ACC112 (cell line): ENCODE results near the gene PDGFC.

Experiments
- H2AFZ ChIP-seq: fragments of 200-600 bp; sonication (generic); one replicate; pipeline ENCODE4 v1.6.0; 2017; ENCODE audit warnings: antibody characterized with exemption, low read length; ENCODE audit not compliant: unreplicated experiment
- H3K27ac ChIP-seq: fragments of 200-600 bp; sonication (generic); 2 replicates; pipeline ENCODE4 v1.5.1; 2014; ENCODE audit warnings: low read depth, mild to moderate bottlenecking, antibody characterized with exemption, low read length, moderate library complexity
- H3K27me3 ChIP-seq: fragments of 200-600 bp; sonication (generic); 2 replicates; pipeline ENCODE4 v1.6.1; 2014; ENCODE audit warnings: mild to moderate bottlenecking, antibody characterized with exemption, low read length, moderate library complexity, mixed read lengths; ENCODE audit not compliant: insufficient read depth
- H3K36me3 ChIP-seq: fragments of 200-600 bp; sonication (generic); 2 replicates; pipeline ENCODE4 v1.6.1; 2016; ENCODE audit warnings: mild to moderate bottlenecking, antibody characterized with exemption, low read length, moderate library complexity, mixed read lengths; ENCODE audit not compliant: insufficient read depth
- H3K4me1 ChIP-seq: fragments of 200-600 bp; sonication (generic); one replicate; pipeline ENCODE4 v1.6.1; 2016; ENCODE audit warnings: low read length, mixed read lengths; ENCODE audit not compliant: insufficient read depth, unreplicated experiment, control insufficient read depth
- H3K4me3 ChIP-seq: fragments of 200-600 bp; sonication (generic); 2 replicates; pipeline ENCODE4 v1.5.1; 2014; ENCODE audit warnings: mild to moderate bottlenecking, low read depth, low read length
- H3K79me2 ChIP-seq: fragments of 200-600 bp; sonication (generic); one replicate; pipeline ENCODE4 v1.6.0; 2016; ENCODE audit warnings: low read length; ENCODE audit not compliant: control insufficient read depth, unreplicated experiment, insufficient read depth

PDGFC gene

GRCh38 chr4:156778093-156778492 lies 193.5 kb downstream of the PDGFC start:
- Histone ChIP-seq H3K36me3 (no peaks in the 10 kb centered on the region), H3K4me3 (no peak overlapping the region), H3K79me2 (peaks cover 14% of the 10 kb centered on the region), H2AFZ (no peak overlapping the region), H3K27me3 (no peaks in the 10 kb centered on the region), H3K4me1 (peaks cover 89% of the 10 kb centered on the region), H3K27ac (peak overlapping the region; percentile 96)

- Histone ChIP-seq H3K36me3 (no peaks in the 10 kb centered on the region), H2AFZ (no peak overlapping the region), H3K79me2 (peaks cover 11% of the 10 kb centered on the region), H3K27ac (peak overlapping the region; percentile 89), H3K4me3 (peak overlapping the region; percentile 16; the same call in 1 of the 2 replicates), H3K4me1 (peaks cover 91% of the 10 kb centered on the region), H3K27me3 (no peaks in the 10 kb centered on the region)
These were observed 195.8 kb downstream of the PDGFC start for GRCh38 chr4:156775813-156776212.

GRCh38 chr4:156774422-156774821 lies 197.2 kb downstream of the PDGFC start:
- Histone ChIP-seq H3K27me3 (no peaks in the 10 kb centered on the region), H3K36me3 (0 out of 2 replicates have a peak, but pooled peaks cover 3% of the 10 kb centered on the region), H2AFZ (no peak overlapping the region), H3K79me2 (peaks cover 11% of the 10 kb centered on the region), H3K27ac (peak overlapping the region; percentile 89), H3K4me1 (peaks cover 91% of the 10 kb centered on the region), H3K4me3 (peak overlapping the region; percentile 66)

GRCh38 chr4:156773648-156774357 lies 197.8 kb downstream of the PDGFC start:
- H3K4me3 ChIP-seq: peak overlapping the region; percentile 66
- H3K27me3 ChIP-seq: no peaks in the 10 kb centered on the region
- H3K36me3 ChIP-seq: 0 out of 2 replicates have a peak, but pooled peaks cover 3% of the 10 kb centered on the region
- H3K4me1 ChIP-seq: peaks cover 86% of the 10 kb centered on the region
- peaks cover 11% of the 10 kb centered on the region for H3K79me2 ChIP-seq
- H2AFZ ChIP-seq: no peak overlapping the region
- H3K27ac ChIP-seq: peak overlapping the region; percentile 89

GRCh38 chr4:156771171-156771837 lies 200.3 kb downstream of the PDGFC start:
- no peaks in the 10 kb centered on the region for H3K27me3 ChIP-seq
- H3K79me2 ChIP-seq: peaks cover 6% of the 10 kb centered on the region
- H3K4me1 ChIP-seq: peaks cover 62% of the 10 kb centered on the region
- H2AFZ ChIP-seq: no peak overlapping the region
- peak overlapping the region; percentile 40 for H3K4me3 ChIP-seq
- H3K36me3 ChIP-seq: peaks cover 12% of the 10 kb centered on the region
- peak overlapping the region; percentile 89 for H3K27ac ChIP-seq

GRCh38 chr4:156770140-156770539 lies 201.5 kb downstream of the PDGFC start:
- Histone ChIP-seq H3K36me3 (peaks cover 12% of the 10 kb centered on the region), H3K27ac (peak overlapping the region; percentile 89; the same call in 1 of the 2 replicates), H3K27me3 (no peaks in the 10 kb centered on the region), H3K79me2 (no peaks in the 10 kb centered on the region), H3K4me3 (peak overlapping the region; percentile 23; the same call in 1 of the 2 replicates), H3K4me1 (peaks cover 58% of the 10 kb centered on the region), H2AFZ (no peak overlapping the region)

GRCh38 chr4:156767911-156768415 lies 203.6 kb downstream of the PDGFC start:
- Histone ChIP-seq H3K4me3 (no peak overlapping the region), H3K27me3 (no peaks in the 10 kb centered on the region), H3K27ac (no peak overlapping the region), H3K4me1 (peaks cover 58% of the 10 kb centered on the region), H2AFZ (no peak overlapping the region), H3K36me3 (peaks cover 12% of the 10 kb centered on the region), H3K79me2 (no peaks in the 10 kb centered on the region)

- H3K4me3 ChIP-seq: no peak overlapping the region
- no peaks in the 10 kb centered on the region for H3K27me3 ChIP-seq
- H3K27ac ChIP-seq: no peak overlapping the region
- peaks cover 20% of the 10 kb centered on the region for H3K36me3 ChIP-seq
- no peaks in the 10 kb centered on the region for H3K79me2 ChIP-seq
- no peak overlapping the region for H2AFZ ChIP-seq
- H3K4me1 ChIP-seq: peaks cover 48% of the 10 kb centered on the region
These were observed 204.8 kb downstream of the PDGFC start for GRCh38 chr4:156766846-156767245.

- H3K4me1 ChIP-seq: peaks cover 42% of the 10 kb centered on the region
- no peak overlapping the region for H3K27ac ChIP-seq
- H3K36me3 ChIP-seq: peaks cover 28% of the 10 kb centered on the region
- no peak overlapping the region for H3K4me3 ChIP-seq
- H2AFZ ChIP-seq: no peak overlapping the region
- no peaks in the 10 kb centered on the region for H3K79me2 ChIP-seq
- H3K27me3 ChIP-seq: no peaks in the 10 kb centered on the region
These were observed 206.3 kb downstream of the PDGFC start for GRCh38 chr4:156765277-156765676.

- H2AFZ ChIP-seq: no peak overlapping the region
- H3K27ac ChIP-seq: no peak overlapping the region
- H3K79me2 ChIP-seq: no peaks in the 10 kb centered on the region
- peaks cover 38% of the 10 kb centered on the region for H3K4me1 ChIP-seq
- peaks cover 30% of the 10 kb centered on the region for H3K36me3 ChIP-seq
- no peaks in the 10 kb centered on the region for H3K27me3 ChIP-seq
- H3K4me3 ChIP-seq: no peak overlapping the region
These were observed 206.8 kb downstream of the PDGFC start for GRCh38 chr4:156764846-156765245.
